GDM1 (cell line): ENCODE results near the gene ZNF502.

ENCODE experiments used
- DNase-seq: peaks from one replicate; lab custom pipeline; 2025; lab: John Stamatoyannopoulos, UW

ZNF502 gene

GRCh38 chr3:44771424-44772098, 59.1 kb downstream of the ZNF502 start:
- DNase-seq: no peak

DNA sequence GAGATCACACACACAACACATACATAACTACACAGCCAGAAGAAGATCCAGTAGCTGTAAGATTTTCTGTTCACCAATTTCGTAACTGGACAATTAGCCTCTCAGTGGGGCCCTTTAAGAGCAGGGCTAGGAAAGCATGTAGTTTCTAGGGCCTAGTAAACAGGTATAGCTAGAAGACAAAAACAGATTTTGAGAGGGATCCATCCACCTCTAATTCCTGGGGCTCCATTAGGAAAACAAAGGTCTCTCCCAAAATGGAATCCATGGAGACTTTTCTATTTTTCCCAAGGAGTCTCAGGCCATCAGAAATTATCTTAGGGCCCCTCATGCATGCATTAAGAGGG, 59.6 kb downstream of the ZNF502 start:
- no peak for DNase-seq
